IMR-90 (cell line): ENCODE measurements around the gene IFT81. TPM values are rescaled to one million over a fixed set of nuclear protein-coding genes. Genes with fewer than 3 reads are reported as not detected.

ENCODE experiments used
- ATAC-seq: fragments of 200-7000 bp; cut with Tn5 transposase; 2 replicates; pipeline ENCODE4 v1.9.1; 2020; ENCODE audit warnings: low read depth, mild to moderate bottlenecking, moderate library complexity
- BruUV-seq: library from RNA; stranded (reverse); fragments of 400-500 nt; replicated peaks from 2 replicates; lab custom pipeline; 2021; lab: Mats Ljungman, UMichigan
- CTCF ChIA-PET: fragments of 300-600 bp; formaldehyde crosslinking; extraction: SDS; loops from one replicate; lab custom pipeline; 2021; ENCODE audit warnings: antibody characterized with exemption; lab: Yijun Ruan, JAX
- POLR2A ChIA-PET: fragments of 300-600 bp; sonication (Branson Sonifier 250); formaldehyde crosslinking; loops from one replicate; lab custom pipeline; 2022; ENCODE audit warnings: antibody characterized with exemption; ENCODE audit not compliant: unreplicated experiment; lab: Charles Lee
- DNase-seq: peaks from one replicate; pipeline ENCODE4 v3.0.0; 2013
- H2AFZ ChIP-seq: replicated peaks from 2 replicates; pipeline ENCODE3; 2013; ENCODE audit warnings: low read length, mild to moderate bottlenecking; ENCODE audit not compliant: poor library complexity
- H2AK5ac ChIP-seq: 2 replicates; pipeline ENCODE4 v1.6.1; 2013; ENCODE audit warnings: low read depth, low read length, inconsistent platforms
- H2AK9ac ChIP-seq: replicated peaks from 2 replicates; pipeline ENCODE3; 2013; ENCODE audit warnings: mild to moderate bottlenecking, low read depth, low read length, moderate library complexity; ENCODE audit not compliant: poor library complexity
- H2BK120ac ChIP-seq: 2 replicates; pipeline ENCODE4 v1.6.1; 2013; ENCODE audit warnings: low read depth, low read length, inconsistent platforms
- H2BK15ac ChIP-seq: 3 replicates; pipeline ENCODE4 v1.6.1; 2013; ENCODE audit warnings: low read depth, low read length, inconsistent platforms
- H2BK20ac ChIP-seq: 2 replicates; pipeline ENCODE4 v1.6.1; 2013; ENCODE audit warnings: low read depth, mild to moderate bottlenecking, inconsistent platforms, low read length, moderate library complexity
- H2BK5ac ChIP-seq: 2 replicates; pipeline ENCODE4 v1.6.1; 2013; ENCODE audit warnings: mild to moderate bottlenecking, low read depth, low read length, inconsistent platforms; ENCODE audit not compliant: poor library complexity, severe bottlenecking
- H3K14ac ChIP-seq: replicated peaks from 2 replicates; pipeline ENCODE4 v1.6.1; 2013; ENCODE audit warnings: low read depth, low read length, inconsistent platforms
- H3K18ac ChIP-seq: 2 replicates; pipeline ENCODE4 v1.6.1; 2013; ENCODE audit warnings: low read depth, low read length, control low read depth
- H3K23ac ChIP-seq: 2 replicates; pipeline ENCODE4 v1.6.1; 2013; ENCODE audit warnings: low read depth, low read length, inconsistent platforms
- H3K27ac ChIP-seq: 2 replicates; pipeline ENCODE4 v1.5.1; 2013; ENCODE audit warnings: mild to moderate bottlenecking, control low read depth, low read length; ENCODE audit not compliant: insufficient read depth
- H3K27me3 ChIP-seq: 2 replicates; pipeline ENCODE4 v1.6.1; 2013; ENCODE audit warnings: low read length; ENCODE audit not compliant: control insufficient read depth, insufficient read depth
- H3K36me3 ChIP-seq: 2 replicates; pipeline ENCODE4 v1.6.1; 2013; ENCODE audit warnings: low read length, mixed read lengths; ENCODE audit not compliant: control insufficient read depth, insufficient read depth
- H3K4ac ChIP-seq: 2 replicates; pipeline ENCODE4 v1.6.1; 2013; ENCODE audit warnings: low read depth, low read length, inconsistent platforms
- H3K4me1 ChIP-seq: 2 replicates; pipeline ENCODE4 v1.6.1; 2013; ENCODE audit warnings: low read length, mixed read lengths; ENCODE audit not compliant: control insufficient read depth, insufficient read depth
- H3K4me2 ChIP-seq: 2 replicates; pipeline ENCODE4 v1.6.1; 2013; ENCODE audit warnings: low read depth, mild to moderate bottlenecking, control low read depth, low read length, moderate library complexity
- H3K4me3 ChIP-seq: 2 replicates; pipeline ENCODE4 v1.5.1; 2013; ENCODE audit warnings: low read depth, mild to moderate bottlenecking, control low read depth, low read length, moderate library complexity; ENCODE audit not compliant: insufficient read depth
- H3K56ac ChIP-seq: 2 replicates; pipeline ENCODE4 v1.6.1; 2013; ENCODE audit warnings: low read length, inconsistent platforms; ENCODE audit not compliant: insufficient read depth; ENCODE audit errors: extremely low read depth
- H3K79me1 ChIP-seq, 2 experiments: 2 replicates each; pipeline ENCODE4 v1.6.1; 2013; ENCODE audit warnings: low read length in 2 of 2, inconsistent platforms in 1 of 2, low read depth in 1 of 2
- H3K9ac ChIP-seq: 2 replicates; pipeline ENCODE4 v1.6.1; 2013; ENCODE audit warnings: low read depth, low read length, control low read depth
- H3K9me1 ChIP-seq: 2 replicates; pipeline ENCODE4 v1.6.1; 2013; ENCODE audit warnings: low read length, inconsistent platforms; ENCODE audit not compliant: insufficient read depth
- H3K9me3 ChIP-seq: 2 replicates; pipeline ENCODE4 v1.6.1; 2013; ENCODE audit warnings: low read length; ENCODE audit not compliant: control insufficient read depth, insufficient read depth
- H4K20me1 ChIP-seq: 2 replicates; pipeline ENCODE4 v1.6.1; 2013; ENCODE audit warnings: low read length, inconsistent platforms; ENCODE audit not compliant: insufficient read depth
- H4K5ac ChIP-seq: 2 replicates; pipeline ENCODE4 v1.6.1; 2013; ENCODE audit warnings: mild to moderate bottlenecking, low read depth, low read length, control low read depth
- H4K8ac ChIP-seq, 2 experiments: 2 replicates each; pipeline ENCODE4 v1.6.1; 2013; ENCODE audit warnings: low read depth in 2 of 2, low read length in 2 of 2, control low read depth in 1 of 2, inconsistent platforms in 1 of 2
- H4K91ac ChIP-seq: 2 replicates; pipeline ENCODE4 v1.6.1; 2013; ENCODE audit warnings: low read depth, low read length, inconsistent platforms; ENCODE audit not compliant: insufficient read depth
- MAZ ChIP-seq: IDR thresholded peaks from 2 replicates; pipeline ENCODE4 v1.6.1; 2012; ENCODE audit warnings: low read depth, mild to moderate bottlenecking, low read length, improper control_type of control experiment, moderate library complexity, borderline replicate concordance
- MXI1 ChIP-seq: IDR thresholded peaks from 2 replicates; pipeline ENCODE4 v1.6.1; 2012; ENCODE audit warnings: low read depth, mild to moderate bottlenecking, low read length, moderate library complexity, borderline replicate concordance
- WGBS, 2 experiments: methylation state at CpG; one replicate each; pipeline versions ENCODE4 v1.1.5 to v1.1.7; 2013; ENCODE audit warnings: missing lambda C conversion rate in 2 of 2; ENCODE audit not compliant: insufficient read length in 1 of 2; ENCODE audit errors: extremely low coverage in 2 of 2; 5-methylcytosine and 5-hydroxymethylcytosine counted together
- dilution Hi-C: fragments of 300-500 bp; cut with HindIII; formaldehyde crosslinking; loops from one replicate; pipeline ENCODE4 v1.14.3; 2018; ENCODE audit warnings: low sequenced_read_pairs; ENCODE audit not compliant: unreplicated experiment
- in situ Hi-C: fragments of 300-500 bp; cut with MboI; formaldehyde crosslinking; loops from 3 replicates; pipeline ENCODE4 v1.14.3; 2019; ENCODE audit warnings: low sequenced_read_pairs, inconsistent platforms, mixed read lengths
- intact Hi-C: fragments of 100-400 bp; cut with micrococcal nuclease; formaldehyde crosslinking; loops from 2 replicates; pipeline ENCODE4 v1.10.0; 2022
- polyA plus RNA-seq, 3 experiments: library from polyadenylated mRNA; depleted of rRNA; stranded (reverse); fragments of >200 nt; gene quantifications; 2 replicates each; pipeline ENCODE4 v1.2.3, GENCODE V29; 2012; ENCODE audit warnings: low replicate concordance in 1 of 3
- total RNA-seq: library from RNA; depleted of rRNA; stranded (reverse); fragments of >200 nt; gene quantifications from 2 replicates; pipeline ENCODE4 v1.2.3, GENCODE V29; 2012
- TF ChIP-seq, protein P1 (sequence below): fragments of 150-350 bp; IDR thresholded peaks from 2 replicates; pipeline ENCODE4 v1.6.1; 2017; ENCODE audit warnings: mild to moderate bottlenecking, antibody characterized with exemption, low read length, low read depth

IFT81 gene
- total and polyA plus RNA-seq, 2 of the 4 experiments (the other 2 are of a cell fraction), result 6.1 to 8.1 TPM

DNA sequence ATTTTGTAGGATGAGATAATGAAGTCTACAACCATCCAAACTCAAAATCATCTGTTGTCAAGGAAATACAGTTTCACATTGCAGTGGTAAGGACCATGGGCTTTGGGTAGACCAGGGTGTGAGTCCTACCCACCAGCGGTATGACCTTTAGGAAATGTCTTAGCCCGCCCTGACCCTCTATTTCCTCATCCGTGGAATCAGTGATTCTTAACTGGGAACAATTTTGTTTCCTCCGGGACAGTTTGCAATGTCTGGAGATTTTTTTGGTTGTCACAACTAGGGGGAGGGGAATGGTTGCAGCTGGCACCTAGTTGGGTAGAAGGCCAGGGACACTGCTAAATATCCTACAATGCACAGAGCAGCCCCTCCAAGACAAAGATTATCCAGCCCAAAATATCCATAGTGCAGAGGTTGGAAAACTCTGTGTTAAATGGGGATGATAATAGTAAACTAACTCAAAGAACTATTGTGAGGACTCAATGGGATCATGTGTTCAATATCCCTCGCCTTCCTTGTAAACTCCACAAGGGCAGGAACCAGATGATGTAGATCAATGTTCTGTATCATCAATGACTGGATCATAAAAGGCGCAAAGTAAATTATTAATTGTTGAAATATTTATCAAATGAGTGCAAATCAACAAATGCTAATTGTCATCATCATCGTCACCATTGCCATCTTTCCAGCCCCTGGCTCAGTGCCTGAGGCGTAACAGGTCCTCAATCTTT lies 15.7 kb upstream of the IFT81 start:
- Histone ChIP-seq H3K4me2 (peak overlapping the region; percentile 78), H3K9me1 (peaks cover 22% of the 10 kb centered on the region), H3K27me3 (no peaks in the 10 kb centered on the region), H3K23ac (peak overlapping the region; percentile 96), H3K27ac (peak overlapping the region; percentile 81), H4K8ac (peak overlapping the region; percentile 85 to 88), H3K18ac (peak overlapping the region; percentile 96), H3K4me1 (peaks cover 33% of the 10 kb centered on the region), H2BK15ac (peak overlapping the region; percentile 90; the same call in 2 of the 3 replicates), H3K56ac (peak overlapping the region; percentile 84), H3K9ac (peak overlapping the region; percentile 27; the same call in 1 of the 2 replicates), H3K4ac (peak overlapping the region; percentile 96), H4K5ac (peak overlapping the region; percentile 97), H2BK20ac (peak overlapping the region; percentile 93), H4K20me1 (no peaks in the 10 kb centered on the region), H2BK120ac (peak overlapping the region; percentile 95), H2BK5ac (peak overlapping the region; percentile 95), H3K36me3 (no peaks in the 10 kb centered on the region), H2AFZ (no peak overlapping the region), H3K14ac (peak overlapping the region; percentile 94), H3K4me3 (no peak overlapping the region), H3K9me3 (peaks cover 4% of the 10 kb centered on the region; the same call in 1 of the 2 replicates), H3K79me1 (peaks cover 0 to 4% of the 10 kb centered on the region in 2 experiments; a peak in 1 of 4 replicates), H2AK5ac (peak overlapping the region; percentile 86), H2AK9ac (no peak overlapping the region), H4K91ac (peak overlapping the region; percentile 84)
- ChIA-PET CTCF (no interaction called here), POLR2A (no interaction called here)
- TF ChIP-seq MXI1 (no peak), MAZ (no peak)
- TF ChIP-seq, protein P1, sequence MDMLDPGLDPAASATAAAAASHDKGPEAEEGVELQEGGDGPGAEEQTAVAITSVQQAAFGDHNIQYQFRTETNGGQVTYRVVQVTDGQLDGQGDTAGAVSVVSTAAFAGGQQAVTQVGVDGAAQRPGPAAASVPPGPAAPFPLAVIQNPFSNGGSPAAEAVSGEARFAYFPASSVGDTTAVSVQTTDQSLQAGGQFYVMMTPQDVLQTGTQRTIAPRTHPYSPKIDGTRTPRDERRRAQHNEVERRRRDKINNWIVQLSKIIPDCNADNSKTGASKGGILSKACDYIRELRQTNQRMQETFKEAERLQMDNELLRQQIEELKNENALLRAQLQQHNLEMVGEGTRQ, result no peak
- in situ Hi-C loops (no loop called here), dilution Hi-C loops (no loop called here), intact Hi-C loops (loop anchor here (10.0 kb wide), 1 partner anchor 206 kb away; no protein-coding TSS in a partner anchor)
- 100% methylated on average over 2 of the region's 8 CpGs; no CpG with 5 or more reads in 1 of the 2 experiments for WGBS, 2 experiments
- no TSS peak for BruUV-seq
- ATAC-seq, result no peak
- no peak for DNase-seq
